HG02642 (cell line): Measurements from ENCODE around the gene ISG20.

Source experiments
- ATAC-seq: cut with Tn5 transposase; IDR thresholded peaks from one replicate; pipeline ENCODE4 v1.9.1; 2021; ENCODE audit warnings: mild to moderate bottlenecking; ENCODE audit not compliant: unreplicated experiment, poor library complexity

Gene ISG20

GRCh38 chr15:88651971-88652370 lies 13.2 kb downstream of the ISG20 start:
- ATAC-seq = no peak

- ATAC-seq = no peak
Observed at GRCh38 chr15:88652456-88653199, 13.8 kb downstream of the ISG20 start.

GRCh38 chr15:88653200-88654064 lies 14.6 kb downstream of the ISG20 start:
- no peak for ATAC-seq

- no peak for ATAC-seq
Observed at GRCh38 chr15:88654430-88655102, 15.8 kb downstream of the ISG20 start.

- no peak for ATAC-seq
Observed at GRCh38 chr15:88655103-88655553, 16.3 kb downstream of the ISG20 start.

GRCh38 chr15:88655800-88656488 lies 17.1 kb downstream of the ISG20 start:
- ATAC-seq = no peak

GRCh38 chr15:88656760-88657221 lies 18.0 kb downstream of the ISG20 start:
- ATAC-seq = peak; percentile 84

GRCh38 chr15:88657326-88658069 lies 18.7 kb downstream of the ISG20 start:
- ATAC-seq = no peak

GRCh38 chr15:88658070-88658965 lies 19.5 kb downstream of the ISG20 start:
- ATAC-seq = no peak

GRCh38 chr15:88658972-88659931 lies 20.4 kb downstream of the ISG20 start:
- no peak for ATAC-seq

GRCh38 chr15:88661041-88661700 lies 22.4 kb downstream of the ISG20 start:
- ATAC-seq = no peak

GRCh38 chr15:88661761-88662556 lies 23.1 kb downstream of the ISG20 start:
- ATAC-seq = no peak

GRCh38 chr15:88663141-88663621 lies 24.4 kb downstream of the ISG20 start:
- ATAC-seq = no peak

- no peak for ATAC-seq
Observed at GRCh38 chr15:88664151-88664778, 25.4 kb downstream of the ISG20 start.

GRCh38 chr15:88674661-88675060 lies 35.8 kb downstream of the ISG20 start:
- no peak for ATAC-seq
